GM21619 (cell line): ENCODE measurements around the gene TUBB6.
A peak's percentile ranks its signal among the peaks of the same experiment; 100 is the strongest.

Experiments used
- ATAC-seq: cut with Tn5 transposase; IDR thresholded peaks from one replicate; pipeline ENCODE4 v1.9.1; 2021; ENCODE audit not compliant: unreplicated experiment

Gene TUBB6

DNA sequence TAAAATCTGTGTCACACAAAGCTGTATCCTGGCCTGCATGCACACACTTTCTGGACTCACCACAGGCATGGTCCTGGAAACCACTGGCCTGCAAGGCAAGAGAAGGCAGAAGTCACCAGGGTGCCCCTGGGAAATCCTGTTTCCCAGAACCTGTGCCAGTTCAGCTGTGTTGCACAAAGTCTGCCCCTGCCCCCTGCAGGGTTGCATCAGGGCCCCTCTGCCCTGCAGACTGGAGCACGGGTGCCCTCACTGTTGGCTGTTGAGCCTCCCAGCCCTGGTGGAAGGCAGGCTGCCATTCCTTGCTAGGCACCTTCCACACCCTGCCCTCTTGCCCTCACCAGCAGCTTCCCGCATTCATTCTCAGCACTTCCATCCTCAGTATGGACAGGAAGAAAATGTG is 18.0 kb upstream of the TUBB6 start:
- ATAC-seq = no peak

DNA sequence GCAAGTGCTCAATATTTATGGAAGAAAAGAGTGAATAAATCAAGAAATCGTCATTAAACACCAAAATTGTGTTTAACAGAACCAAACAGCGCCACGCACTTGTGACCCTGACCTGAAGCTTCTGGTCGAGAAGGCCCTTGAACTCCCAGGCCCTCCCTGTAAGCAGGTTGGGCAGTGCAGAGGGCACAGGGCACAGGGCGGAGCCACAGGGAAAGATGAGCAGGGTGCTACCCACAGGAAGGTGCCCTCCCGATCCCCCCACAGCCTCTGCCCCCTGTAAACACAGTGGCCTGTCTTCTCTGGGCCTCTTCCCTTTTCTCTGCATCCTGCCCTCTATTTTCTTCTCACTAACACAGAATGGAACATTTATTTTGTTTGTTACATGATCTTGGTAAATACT is 16.9 kb upstream of the TUBB6 start:
- ATAC-seq = no peak

DNA sequence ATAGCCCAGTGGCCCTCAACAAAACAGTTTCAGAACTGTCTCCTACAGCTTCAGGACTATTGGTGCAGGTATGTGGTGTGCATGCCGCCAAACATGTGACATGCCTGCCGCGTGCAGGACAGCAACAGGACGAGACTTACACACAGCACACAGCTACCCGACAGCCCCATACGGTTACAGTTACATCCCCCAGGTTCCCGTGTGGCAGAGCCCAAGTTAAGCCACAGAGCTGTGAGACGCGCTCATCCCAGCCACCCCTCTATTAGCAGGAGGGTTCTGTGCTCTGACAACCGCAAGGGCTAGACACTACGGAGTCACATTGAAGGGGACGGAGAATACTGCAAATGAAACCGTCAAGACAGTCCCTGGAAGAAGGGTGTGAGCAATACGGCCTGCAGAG is 16.4 kb upstream of the TUBB6 start:
- ATAC-seq = no peak

DNA sequence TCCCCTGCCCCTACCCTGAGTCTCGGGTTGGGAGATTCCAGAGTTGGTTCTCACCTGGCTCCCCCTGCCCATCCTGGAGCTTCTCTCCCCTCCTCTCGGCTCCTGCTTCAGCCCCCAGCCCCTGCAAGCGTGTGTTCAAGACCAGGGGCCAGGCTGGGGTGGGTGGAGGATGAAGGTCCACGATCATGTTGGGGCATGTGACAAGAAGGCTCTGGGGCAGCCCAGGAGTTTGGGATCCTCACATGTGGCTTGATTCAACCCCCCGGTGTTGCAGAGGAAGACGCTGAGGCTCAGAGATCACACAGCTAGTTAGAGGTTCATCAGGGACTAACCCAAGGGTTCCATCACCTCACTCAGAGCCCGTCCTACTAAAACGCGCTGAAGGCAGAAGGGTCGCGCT is 14.2 kb upstream of the TUBB6 start:
- no peak for ATAC-seq

DNA sequence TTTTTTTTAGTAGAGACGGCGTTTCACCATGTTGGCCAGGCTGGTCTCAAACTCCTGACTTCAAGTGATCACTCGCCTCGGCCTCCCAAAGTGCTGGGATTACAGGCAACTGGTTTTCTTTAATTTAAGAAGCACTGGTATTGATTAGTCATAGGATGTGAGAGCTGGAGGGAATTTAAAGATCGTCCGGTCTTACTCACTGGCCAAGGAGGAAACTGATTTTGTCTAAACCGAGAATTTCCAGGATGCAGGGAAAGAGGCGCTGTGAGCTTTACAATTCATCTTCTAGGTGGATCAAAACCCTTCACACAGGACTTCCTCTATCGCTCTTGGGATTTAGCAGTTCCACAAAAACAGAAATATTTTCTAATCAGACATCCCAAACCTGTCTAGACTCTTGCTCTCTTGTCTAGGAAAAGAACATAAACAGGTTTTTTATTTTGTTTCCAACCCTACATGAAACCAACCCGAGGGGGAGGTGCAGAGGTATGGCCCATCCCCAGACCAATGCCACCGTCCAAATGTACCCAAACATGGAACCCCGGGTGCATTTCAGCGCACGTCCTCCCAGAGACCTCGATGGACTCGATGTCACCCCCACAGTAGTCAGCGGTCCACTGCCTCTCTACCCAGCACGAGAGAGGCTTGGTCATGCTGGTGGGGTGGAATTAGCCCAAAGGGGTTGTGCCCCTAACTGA is 12.5 kb upstream of the TUBB6 start:
- ATAC-seq = no peak

DNA sequence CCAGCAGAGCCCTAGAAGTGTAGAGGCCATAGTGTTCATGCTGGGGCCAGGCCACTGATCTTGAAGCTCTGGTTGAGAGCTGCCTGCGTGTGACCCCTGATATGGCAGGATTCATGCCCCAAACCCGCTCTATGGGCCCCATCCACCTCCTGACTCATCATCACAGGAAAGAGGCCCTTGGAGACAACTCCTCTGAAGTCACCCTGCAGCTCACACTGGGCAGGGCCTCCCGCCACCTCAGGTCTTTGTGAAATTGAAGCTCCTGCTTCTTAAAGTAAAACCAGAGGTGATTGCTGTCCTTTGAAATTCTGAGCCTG is 12.0 kb upstream of the TUBB6 start:
- no peak for ATAC-seq

DNA sequence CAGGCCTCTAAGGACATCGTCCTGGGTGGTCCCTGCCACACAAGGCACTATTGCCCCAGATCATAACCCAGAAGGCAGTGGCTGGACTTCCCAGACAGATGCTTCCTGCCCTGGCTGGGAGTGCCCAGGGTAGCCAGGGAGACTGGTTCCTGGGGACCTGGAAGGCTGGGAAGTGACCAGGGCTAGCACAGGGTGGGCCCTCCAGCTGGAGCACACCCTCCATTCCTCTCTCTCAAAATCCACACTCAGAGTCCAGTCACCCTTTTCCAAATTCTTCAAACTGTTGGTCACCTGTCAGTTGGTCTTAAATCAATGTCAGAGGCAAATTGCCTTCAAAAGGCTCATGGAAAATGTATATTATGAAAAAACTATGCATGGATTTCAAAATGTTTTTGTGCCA is 11.6 kb upstream of the TUBB6 start:
- no peak for ATAC-seq

DNA sequence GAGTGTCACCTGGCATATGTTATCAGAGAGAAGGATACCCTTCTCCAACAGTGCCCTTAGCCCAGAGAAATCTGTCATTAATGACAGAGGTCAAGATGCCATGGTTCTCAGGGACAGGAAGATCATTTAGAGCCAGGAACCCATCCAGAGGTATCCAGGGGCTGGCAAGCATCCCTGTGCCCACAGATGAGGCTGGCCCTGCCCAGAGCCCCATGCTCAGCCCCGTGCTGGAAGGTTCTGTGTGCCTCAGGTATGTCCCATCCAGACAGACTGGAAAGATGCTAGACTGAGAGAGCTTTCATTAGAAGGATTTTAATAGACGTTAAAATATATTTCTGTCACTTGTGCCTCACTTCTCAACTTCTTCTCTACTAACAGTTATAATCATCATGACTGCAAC is 8.2 kb upstream of the TUBB6 start:
- ATAC-seq = no peak

DNA sequence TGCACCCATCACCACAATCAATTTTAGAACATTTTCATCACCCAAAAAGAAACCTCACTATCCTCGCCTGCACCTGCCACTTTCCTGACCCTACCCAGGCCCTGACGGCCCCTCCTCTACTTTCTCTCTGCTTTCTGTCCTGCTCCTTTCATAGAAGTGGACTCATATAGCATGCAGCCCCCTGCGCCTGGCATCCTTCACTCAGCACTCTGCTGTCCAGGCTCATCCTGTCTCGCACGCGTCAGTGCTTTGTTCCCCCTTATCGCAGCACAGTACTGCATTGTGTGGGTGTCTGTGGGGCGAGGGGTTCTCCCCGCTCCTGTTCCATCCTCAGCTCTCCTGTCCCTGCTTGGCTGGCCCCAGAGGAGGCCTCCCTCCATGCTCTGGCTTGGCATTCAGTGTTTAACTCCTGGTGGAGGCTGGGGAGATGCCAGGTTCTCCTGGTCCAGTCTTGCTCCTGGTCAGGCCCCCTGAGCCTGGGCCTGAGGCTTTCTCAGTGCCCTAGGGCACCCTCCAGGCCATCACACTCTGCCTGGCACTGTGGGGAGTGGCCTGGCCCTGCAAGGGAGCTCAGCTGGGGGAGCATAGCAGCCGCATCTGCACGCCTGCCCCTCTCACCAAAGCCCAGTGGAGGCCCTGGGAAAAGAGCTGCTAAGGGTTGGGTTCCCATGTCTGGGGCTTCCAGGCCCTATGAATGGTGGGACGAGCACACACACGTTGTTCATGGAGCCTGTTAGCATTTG is 6.6 kb upstream of the TUBB6 start:
- no peak for ATAC-seq

DNA sequence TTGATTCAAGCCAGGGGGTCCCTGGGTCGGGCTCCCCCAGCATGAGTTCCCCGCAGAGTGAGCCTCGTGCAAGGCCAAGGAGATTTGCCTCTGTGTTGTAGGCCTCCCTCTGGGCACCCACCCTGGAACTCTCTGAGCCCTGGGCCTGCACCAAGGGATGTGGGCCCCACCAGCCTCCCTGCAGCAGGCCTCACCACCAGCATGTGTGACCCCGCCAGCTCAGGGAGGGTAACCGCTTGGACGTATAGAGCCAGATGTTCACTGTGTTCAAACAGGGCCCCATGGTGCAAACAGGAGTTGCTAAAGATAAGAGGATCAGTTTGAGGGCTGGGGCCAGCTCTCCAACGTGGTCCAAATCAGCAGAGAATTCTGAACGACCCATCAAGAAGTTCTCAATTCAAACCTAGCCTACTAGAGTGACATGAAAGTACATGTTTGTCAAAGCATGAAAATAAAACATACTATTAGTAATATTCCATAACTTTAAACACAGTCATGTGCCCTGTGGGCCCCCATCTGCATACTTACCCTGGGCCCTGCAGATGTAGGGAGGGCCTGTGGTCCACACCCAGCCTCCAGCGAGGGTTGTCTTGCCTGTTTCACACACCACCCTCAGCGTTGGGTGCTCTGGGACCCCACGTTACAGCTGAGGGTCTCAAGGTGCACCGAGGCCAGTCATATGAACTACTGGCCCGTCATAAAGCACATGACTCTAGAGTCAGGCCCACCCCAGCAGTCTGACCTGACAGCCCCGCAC is 5.5 kb upstream of the TUBB6 start:
- ATAC-seq = no peak

DNA sequence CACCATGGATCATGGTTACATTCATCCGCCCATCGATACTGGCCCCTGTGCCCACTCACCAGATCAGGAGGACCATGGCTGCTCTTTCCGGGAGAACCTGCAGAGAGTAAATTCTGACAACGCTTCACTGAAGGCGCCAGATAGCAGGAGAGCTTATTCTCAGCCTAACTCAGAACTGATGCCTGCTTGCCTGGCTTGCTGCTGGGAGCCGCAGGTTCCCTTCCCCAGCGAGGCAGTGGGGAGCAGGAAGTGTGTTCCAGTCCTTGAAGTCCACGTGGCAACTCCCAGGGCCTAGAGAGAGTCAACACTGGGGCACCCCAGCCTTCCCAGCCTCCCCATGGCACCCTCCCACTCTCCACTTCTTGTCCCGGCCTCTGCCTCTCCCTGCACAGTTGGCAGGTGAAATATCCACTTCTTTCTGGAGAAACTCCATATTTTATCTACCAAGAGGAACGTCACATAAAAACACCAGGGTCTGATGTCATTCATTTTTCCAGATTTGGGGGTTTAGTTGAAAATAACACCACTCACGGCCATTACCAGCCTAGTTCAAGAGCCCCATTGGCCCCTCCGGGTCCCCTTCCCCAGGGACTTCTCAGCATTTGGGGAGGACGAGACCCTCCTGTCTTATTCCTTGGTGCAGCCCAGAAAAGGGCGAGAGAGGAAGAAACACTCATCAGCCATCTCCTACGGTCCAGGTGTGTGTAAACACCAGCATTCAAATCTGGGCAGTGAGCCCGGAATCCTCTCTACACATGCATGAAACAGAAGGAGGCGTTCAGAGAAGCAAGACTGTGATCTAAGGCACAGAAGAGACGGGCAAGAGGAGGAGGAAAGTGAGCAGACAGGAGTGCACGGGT is 3.5 kb upstream of the TUBB6 start:
- ATAC-seq = no peak

DNA sequence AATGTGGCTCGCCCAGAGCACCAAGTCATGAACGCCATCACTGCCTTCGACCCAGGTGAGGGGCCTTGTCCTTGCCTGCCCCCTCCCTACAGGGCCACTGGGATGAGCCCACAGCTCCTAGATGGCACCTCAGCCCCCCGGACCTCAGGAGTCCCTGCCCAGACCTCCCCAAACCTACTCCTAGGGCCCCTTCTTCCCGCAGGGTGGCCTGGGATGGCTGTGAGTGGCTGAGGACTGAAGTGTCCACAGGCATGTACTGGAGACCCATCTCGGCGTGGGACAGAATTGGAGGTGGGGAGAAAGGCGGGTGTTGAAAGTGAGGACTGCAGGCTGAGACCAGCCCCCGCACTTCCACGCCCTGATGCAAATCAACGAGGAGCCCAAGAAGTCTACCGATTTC is 2.8 kb upstream of the TUBB6 start:
- no peak for ATAC-seq

DNA sequence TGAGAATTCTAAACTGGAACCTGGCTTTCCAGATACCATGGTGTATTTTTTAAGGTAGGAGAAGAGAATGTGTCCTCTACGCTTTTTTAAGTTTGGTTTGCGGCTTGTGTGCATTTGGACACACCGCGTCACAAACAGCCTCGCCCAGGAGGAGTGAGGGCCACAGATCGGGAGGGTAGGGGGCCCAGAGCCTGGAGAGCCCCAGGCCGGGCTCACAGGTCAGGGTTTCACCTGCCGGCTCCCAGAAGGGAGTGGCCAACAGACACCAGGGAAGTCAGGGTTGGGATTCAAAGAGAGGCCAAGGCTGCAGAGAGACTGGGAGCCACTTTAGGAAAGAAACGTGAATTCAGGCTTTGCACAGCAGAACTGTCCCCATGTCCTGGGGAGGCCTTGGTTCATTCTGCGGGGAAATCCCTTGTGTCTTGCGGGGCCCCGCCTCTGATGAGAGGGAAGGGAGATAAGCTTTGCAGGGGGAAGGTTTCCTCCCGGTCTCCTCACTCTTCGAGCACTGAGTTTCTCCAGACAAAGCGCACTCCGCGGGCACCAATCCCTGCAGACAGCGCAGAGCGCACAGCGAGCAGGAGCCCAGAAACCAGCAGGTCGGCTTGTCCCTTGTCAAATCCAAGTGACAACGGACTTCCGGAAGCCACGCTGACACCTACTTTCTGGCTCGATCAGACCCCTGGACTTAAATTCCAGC is 2.0 kb upstream of the TUBB6 start:
- no peak for ATAC-seq

DNA sequence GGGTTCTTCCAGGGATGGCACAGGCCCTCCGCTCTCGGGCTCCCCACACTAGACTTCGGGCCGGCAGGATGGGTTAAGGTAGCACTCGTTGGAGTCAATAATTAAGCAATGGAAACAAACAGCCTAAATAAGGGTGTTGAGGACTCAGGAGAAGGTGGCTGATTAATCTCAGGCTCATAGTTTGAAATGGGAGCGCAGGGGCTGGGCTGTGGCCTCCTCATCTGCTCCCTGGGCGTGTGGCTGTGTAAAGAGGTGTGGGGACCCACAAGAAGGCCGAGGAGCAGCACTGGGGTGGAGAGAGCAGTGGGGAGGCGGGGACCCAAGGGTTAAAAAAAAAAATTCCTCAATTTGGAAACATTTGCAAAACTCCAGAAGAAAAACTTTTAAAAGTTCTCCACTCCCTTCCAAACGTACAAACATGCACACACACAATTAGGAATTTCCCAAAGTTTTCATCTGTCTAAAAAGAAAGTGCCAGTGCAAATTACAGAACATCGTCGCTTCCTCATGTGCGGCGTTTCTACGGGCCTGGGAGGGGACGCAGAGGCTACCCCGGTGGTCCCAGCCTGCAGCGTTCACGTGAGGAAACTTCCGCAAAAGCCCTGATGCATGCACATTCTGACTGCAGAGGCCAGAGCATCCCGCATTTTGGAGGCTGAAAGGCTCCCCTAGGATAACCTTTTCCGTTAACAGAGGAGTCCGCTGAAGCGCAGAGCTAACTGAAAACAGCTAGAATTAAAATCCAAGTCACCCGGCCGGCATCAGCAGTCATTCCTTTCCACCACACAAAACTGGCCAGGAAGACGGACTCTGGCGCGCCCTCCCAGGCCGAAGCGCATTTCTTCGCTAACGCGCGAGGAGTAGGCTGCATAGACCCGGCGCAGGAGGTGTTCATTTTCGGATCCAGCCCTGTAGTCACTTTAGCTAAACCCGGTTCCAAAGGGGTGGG is 1.0 kb upstream of the TUBB6 start:
- ATAC-seq = no peak

DNA sequence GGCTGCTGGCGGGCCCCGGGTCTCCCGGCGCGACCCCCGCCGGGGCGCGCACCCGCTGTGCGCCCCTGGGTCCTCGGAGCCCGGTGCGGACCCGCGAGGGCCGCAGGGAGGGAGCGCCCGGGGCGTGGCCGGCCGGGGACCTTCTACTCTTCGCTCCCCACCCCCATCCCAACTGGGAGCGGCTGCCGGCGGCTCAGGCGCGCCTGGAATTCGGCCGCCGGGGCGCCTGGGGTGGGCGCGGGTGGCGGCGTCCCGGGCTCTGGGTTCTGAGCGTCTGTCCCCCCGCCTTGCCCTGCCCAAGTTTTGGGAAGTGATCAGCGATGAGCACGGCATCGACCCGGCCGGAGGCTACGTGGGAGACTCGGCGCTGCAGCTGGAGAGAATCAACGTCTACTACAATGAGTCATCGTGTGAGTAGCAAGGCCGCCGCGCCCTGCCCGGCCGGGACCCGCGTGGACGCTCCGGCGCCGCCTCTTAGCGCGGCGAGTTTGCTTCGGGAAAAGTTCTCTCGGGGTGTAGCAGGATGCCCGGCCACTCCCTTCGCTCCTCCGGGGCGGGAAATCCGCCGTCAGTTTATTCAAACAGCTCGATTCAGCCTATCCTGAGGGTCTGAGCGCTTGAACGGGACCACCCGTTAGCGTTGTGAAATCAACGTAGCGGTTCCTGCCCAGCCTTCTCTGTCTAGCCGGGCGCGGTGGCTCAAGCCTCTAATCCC is 502 bp downstream of the TUBB6 start:
- ATAC-seq = peak; percentile 63

DNA sequence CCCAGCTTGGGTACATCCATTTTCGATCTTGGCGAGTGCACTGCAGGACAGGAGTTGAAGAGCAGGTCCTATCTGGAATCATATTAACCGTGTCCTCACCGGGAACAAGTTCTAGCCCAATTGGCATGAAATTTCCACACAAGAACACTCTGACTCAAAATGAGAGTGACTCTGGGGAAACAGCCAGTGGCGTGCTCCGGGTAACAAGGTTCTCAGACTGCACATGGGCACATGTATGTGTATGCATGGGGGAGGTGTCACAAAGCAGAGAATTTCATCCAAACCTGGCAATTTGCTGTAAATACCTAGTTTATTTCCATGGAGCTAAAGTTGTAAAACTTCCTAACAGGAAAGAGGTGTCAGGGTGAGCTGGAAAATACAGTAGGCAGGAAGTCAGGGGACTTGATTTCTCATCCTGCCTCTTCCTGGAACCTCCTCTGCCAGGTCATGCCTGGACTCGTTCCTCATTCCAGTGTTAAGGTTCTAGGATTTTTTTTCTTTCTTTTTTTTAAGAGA is 1.7 kb downstream of the TUBB6 start:
- ATAC-seq = no peak

DNA sequence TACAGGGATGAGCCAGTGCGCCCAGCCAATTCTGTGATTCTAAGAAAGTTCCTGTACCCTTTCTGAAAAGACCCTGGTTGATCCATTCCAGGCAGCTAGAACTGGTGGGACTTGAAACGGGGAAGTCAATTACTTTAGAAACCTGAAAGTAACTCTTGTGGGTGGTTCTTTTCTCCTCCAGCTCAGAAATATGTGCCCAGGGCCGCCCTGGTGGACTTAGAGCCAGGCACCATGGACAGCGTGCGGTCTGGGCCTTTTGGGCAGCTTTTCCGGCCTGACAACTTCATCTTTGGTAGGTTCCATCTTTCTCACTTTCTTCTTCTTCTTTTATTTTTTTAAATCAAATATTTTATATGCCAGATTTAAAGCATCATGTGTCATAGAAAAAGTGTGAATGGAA is 2.7 kb downstream of the TUBB6 start:
- no peak for ATAC-seq

DNA sequence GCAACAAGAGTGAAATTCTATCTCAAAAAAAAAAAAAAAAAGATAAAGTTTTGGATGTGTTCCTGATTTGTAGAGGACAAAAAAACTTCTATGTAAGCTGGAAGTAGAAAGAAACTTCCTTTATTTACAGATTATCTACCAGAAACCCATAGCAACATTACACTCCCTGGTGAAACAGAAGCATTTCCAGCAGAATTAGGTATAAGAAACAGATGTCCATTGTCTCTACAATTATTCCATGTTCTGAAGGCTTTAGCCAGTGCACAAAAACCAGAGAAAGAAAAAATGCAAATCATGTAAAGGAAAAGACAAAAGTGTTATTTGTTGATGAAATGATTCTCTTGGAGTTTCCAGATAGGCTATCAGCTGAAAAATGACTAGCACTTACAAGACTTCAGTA is 4.9 kb downstream of the TUBB6 start:
- ATAC-seq = no peak
